ENCODE results near the gene BHLHE23.

Gene BHLHE23

GRCh38 chr20:63049561-63050221, 42.9 kb upstream of the BHLHE23 start:
- Histone ChIP-seq H3K36me3 (ENCODE audit: control insufficient read depth, insufficient read depth, low read length) (no peaks in the 10 kb centered on the region), H3K4me1 (ENCODE audit: control insufficient read depth, insufficient read depth, low read length, poor library complexity, severe bottlenecking) (peaks cover 4% of the 10 kb centered on the region), H3K27ac (ENCODE audit: low read depth, low read length, severe bottlenecking) (no peak overlapping the region), H3K9me3 (ENCODE audit: control insufficient read depth, low read length) (no peaks in the 10 kb centered on the region), H3K4me3 (ENCODE audit: extremely low read depth, insufficient read depth, low read length, poor library complexity, severe bottlenecking) (no peak overlapping the region)
- 91 to 94% methylated on average over 16 to 17 of the region's 19 CpGs for WGBS, 2 experiments (ENCODE audit: insufficient coverage in 2 of 2)

DNA sequence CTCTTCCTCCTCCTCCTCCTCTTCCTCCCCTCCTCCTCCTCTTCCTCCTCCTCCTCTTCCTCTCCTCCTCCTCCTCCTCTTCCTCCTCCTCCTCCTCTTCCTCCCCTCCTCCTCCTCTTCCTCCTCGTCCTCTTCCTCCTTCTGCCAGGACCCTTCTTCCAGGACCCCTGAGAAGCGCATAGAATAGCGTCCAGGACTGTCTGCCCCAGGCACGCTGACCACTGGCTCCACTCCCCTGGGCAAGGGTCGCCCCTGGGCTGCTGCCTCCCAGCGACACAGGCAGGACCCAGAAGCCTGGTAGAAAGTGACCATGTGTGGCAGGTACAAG, 42.4 kb upstream of the BHLHE23 start:
- Histone ChIP-seq H3K36me3 (ENCODE audit: control insufficient read depth, insufficient read depth, low read length) (no peaks in the 10 kb centered on the region), H3K4me1 (ENCODE audit: control insufficient read depth, insufficient read depth, low read length, poor library complexity, severe bottlenecking) (peaks cover 4% of the 10 kb centered on the region), H3K4me3 (ENCODE audit: extremely low read depth, insufficient read depth, low read length, poor library complexity, severe bottlenecking) (no peak overlapping the region), H3K9me3 (ENCODE audit: control insufficient read depth, low read length) (no peaks in the 10 kb centered on the region), H3K27ac (ENCODE audit: low read depth, low read length, severe bottlenecking) (no peak overlapping the region)
- 100% methylated on average over 3 of the region's 6 CpGs; no CpG with 5 or more reads in 1 of the 2 experiments for WGBS, 2 experiments (ENCODE audit: insufficient coverage in 2 of 2)

GRCh38 chr20:63048516-63049190, 41.9 kb upstream of the BHLHE23 start:
- Histone ChIP-seq H3K4me1 (ENCODE audit: control insufficient read depth, insufficient read depth, low read length, poor library complexity, severe bottlenecking) (peaks cover 4% of the 10 kb centered on the region), H3K36me3 (ENCODE audit: control insufficient read depth, insufficient read depth, low read length) (no peaks in the 10 kb centered on the region), H3K27ac (ENCODE audit: low read depth, low read length, severe bottlenecking) (no peak overlapping the region), H3K9me3 (ENCODE audit: control insufficient read depth, low read length) (no peaks in the 10 kb centered on the region), H3K4me3 (ENCODE audit: extremely low read depth, insufficient read depth, low read length, poor library complexity, severe bottlenecking) (no peak overlapping the region)
- WGBS, 2 experiments (ENCODE audit: insufficient coverage in 2 of 2) = 87 to 93% methylated on average over 10 of the region's 12 CpGs

- no peaks in the 10 kb centered on the region for H3K36me3 ChIP-seq (ENCODE audit: control insufficient read depth, insufficient read depth, low read length)
- no peak overlapping the region for H3K4me3 ChIP-seq (ENCODE audit: extremely low read depth, insufficient read depth, low read length, poor library complexity, severe bottlenecking)
- H3K4me1 ChIP-seq (ENCODE audit: control insufficient read depth, insufficient read depth, low read length, poor library complexity, severe bottlenecking) = peaks cover 4% of the 10 kb centered on the region
- WGBS, 2 experiments (ENCODE audit: insufficient coverage in 2 of 2) = 91 to 94% methylated on average over 8 to 10 of the region's 10 CpGs
- no peak overlapping the region for H3K27ac ChIP-seq (ENCODE audit: low read depth, low read length, severe bottlenecking)
- no peaks in the 10 kb centered on the region for H3K9me3 ChIP-seq (ENCODE audit: control insufficient read depth, low read length)
Measured at GRCh38 chr20:63047946-63048345, 41.2 kb upstream of the BHLHE23 start.

DNA sequence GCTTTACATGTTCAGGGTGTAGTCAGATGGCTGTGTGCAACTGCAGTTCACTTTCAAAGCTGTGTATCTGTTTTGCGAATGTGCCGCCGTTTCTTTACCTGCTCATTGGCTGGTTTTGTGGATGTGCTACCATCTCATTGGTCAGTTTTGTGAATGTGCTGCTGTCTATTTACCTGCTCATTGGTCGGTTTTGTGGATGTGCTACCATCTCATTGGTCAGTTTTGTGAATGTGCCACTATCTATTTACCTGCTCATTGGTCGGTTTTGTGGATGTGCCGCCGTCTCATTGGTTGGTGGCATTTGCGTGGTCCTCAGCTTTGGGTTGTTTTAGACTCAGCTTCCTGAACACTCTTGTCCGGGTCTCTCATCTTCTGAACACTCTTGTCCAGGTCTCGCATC, 40.5 kb upstream of the BHLHE23 start:
- Histone ChIP-seq H3K4me3 (ENCODE audit: extremely low read depth, insufficient read depth, low read length, poor library complexity, severe bottlenecking) (no peak overlapping the region), H3K9me3 (ENCODE audit: control insufficient read depth, low read length) (no peaks in the 10 kb centered on the region), H3K36me3 (ENCODE audit: control insufficient read depth, insufficient read depth, low read length) (no peaks in the 10 kb centered on the region), H3K4me1 (ENCODE audit: control insufficient read depth, insufficient read depth, low read length, poor library complexity, severe bottlenecking) (no peaks in the 10 kb centered on the region), H3K27ac (ENCODE audit: low read depth, low read length, severe bottlenecking) (no peak overlapping the region)
- WGBS, 2 experiments (ENCODE audit: insufficient coverage in 2 of 2) = 94 to 95% methylated on average over 10 of the region's 10 CpGs

DNA sequence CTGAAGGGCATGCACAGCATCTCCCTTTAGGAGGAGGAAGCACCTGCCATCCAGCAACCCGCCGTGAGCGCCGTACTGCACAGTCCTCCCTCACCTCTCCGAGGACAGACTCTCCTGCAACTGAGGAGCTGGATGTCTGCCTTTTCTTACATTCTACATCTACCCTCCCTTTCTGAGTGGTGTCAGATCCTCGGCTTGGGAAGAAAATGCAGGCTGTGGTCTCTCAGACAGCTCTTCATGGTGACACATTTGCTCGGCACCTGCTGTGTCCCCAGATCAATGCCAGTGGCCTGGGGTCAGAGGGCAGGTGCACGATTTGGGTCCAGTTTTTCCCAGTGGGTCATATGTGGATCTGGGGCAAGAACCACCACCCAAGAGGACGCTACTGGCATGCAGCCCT, 40.1 kb upstream of the BHLHE23 start:
- Histone ChIP-seq H3K4me1 (ENCODE audit: control insufficient read depth, insufficient read depth, low read length, poor library complexity, severe bottlenecking) (no peaks in the 10 kb centered on the region), H3K27ac (ENCODE audit: low read depth, low read length, severe bottlenecking) (no peak overlapping the region), H3K36me3 (ENCODE audit: control insufficient read depth, insufficient read depth, low read length) (no peaks in the 10 kb centered on the region), H3K9me3 (ENCODE audit: control insufficient read depth, low read length) (no peaks in the 10 kb centered on the region), H3K4me3 (ENCODE audit: extremely low read depth, insufficient read depth, low read length, poor library complexity, severe bottlenecking) (no peak overlapping the region)
- WGBS, 2 experiments (ENCODE audit: insufficient coverage in 2 of 2) = 90 to 92% methylated on average over 3 to 9 of the region's 9 CpGs

DNA sequence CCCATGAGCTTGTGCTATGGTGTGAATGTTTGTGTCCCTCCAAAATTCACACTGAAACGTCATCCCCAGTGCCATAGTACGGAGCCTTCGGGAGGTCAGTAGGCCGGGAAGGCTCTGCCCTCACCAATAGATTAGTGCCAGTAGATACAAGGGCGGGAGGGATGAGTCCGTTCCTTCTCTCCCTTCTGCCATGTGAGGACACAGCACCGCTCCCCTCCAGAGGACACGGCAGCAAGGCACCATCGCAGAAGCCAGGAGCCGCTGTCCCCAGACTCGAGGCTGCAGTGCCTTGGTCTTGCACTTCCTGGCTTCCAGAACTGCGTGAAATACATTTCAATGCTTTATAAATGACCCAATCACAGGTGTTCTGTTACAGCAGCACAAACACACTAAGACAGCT, 39.2 kb upstream of the BHLHE23 start:
- Histone ChIP-seq H3K36me3 (ENCODE audit: control insufficient read depth, insufficient read depth, low read length) (no peaks in the 10 kb centered on the region), H3K9me3 (ENCODE audit: control insufficient read depth, low read length) (no peaks in the 10 kb centered on the region), H3K27ac (ENCODE audit: low read depth, low read length, severe bottlenecking) (no peak overlapping the region), H3K4me3 (ENCODE audit: extremely low read depth, insufficient read depth, low read length, poor library complexity, severe bottlenecking) (no peak overlapping the region), H3K4me1 (ENCODE audit: control insufficient read depth, insufficient read depth, low read length, poor library complexity, severe bottlenecking) (no peaks in the 10 kb centered on the region)
- 82 to 91% methylated on average over 6 to 9 of the region's 12 CpGs for WGBS, 2 experiments (ENCODE audit: insufficient coverage in 2 of 2)

GRCh38 chr20:63045401-63045800, 38.6 kb upstream of the BHLHE23 start:
- no peaks in the 10 kb centered on the region for H3K4me1 ChIP-seq (ENCODE audit: control insufficient read depth, insufficient read depth, low read length, poor library complexity, severe bottlenecking)
- no peak overlapping the region for H3K27ac ChIP-seq (ENCODE audit: low read depth, low read length, severe bottlenecking)
- no peaks in the 10 kb centered on the region for H3K9me3 ChIP-seq (ENCODE audit: control insufficient read depth, low read length)
- H3K36me3 ChIP-seq (ENCODE audit: control insufficient read depth, insufficient read depth, low read length) = no peaks in the 10 kb centered on the region
- H3K4me3 ChIP-seq (ENCODE audit: extremely low read depth, insufficient read depth, low read length, poor library complexity, severe bottlenecking) = no peak overlapping the region
- 79 to 96% methylated on average over 8 to 14 of the region's 14 CpGs for WGBS, 2 experiments (ENCODE audit: insufficient coverage in 2 of 2)

DNA sequence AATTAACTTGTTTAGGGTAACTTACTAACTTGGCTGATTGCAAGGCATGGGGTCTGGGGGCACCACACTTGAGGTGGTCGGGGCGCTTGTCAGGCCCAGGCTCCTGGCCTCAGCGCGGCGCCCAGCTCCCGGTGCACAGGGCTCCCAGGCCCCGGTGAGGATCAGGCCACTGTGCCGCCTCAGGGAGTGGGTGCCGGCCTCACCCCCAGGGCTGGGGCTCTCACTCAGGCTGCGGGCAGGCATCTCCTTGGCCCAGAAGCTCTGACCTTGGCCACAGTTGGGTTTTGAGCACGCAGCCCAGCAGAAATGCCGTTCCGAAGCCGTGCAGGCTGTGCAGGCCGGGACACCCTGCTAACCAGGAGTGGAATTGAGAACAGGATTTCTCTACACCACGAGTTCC, 37.8 kb upstream of the BHLHE23 start:
- Histone ChIP-seq H3K9me3 (ENCODE audit: control insufficient read depth, low read length) (no peaks in the 10 kb centered on the region), H3K36me3 (ENCODE audit: control insufficient read depth, insufficient read depth, low read length) (no peaks in the 10 kb centered on the region), H3K27ac (ENCODE audit: low read depth, low read length, severe bottlenecking) (no peak overlapping the region), H3K4me1 (ENCODE audit: control insufficient read depth, insufficient read depth, low read length, poor library complexity, severe bottlenecking) (no peaks in the 10 kb centered on the region), H3K4me3 (ENCODE audit: extremely low read depth, insufficient read depth, low read length, poor library complexity, severe bottlenecking) (no peak overlapping the region)
- 90 to 91% methylated on average over 16 of the region's 16 CpGs for WGBS, 2 experiments (ENCODE audit: insufficient coverage in 2 of 2)

- WGBS, 2 experiments (ENCODE audit: insufficient coverage in 2 of 2) = 84 to 87% methylated on average over 6 to 20 of the region's 25 CpGs
Measured at GRCh38 chr20:63044204-63044600, 37.4 kb upstream of the BHLHE23 start.

More at GRCh38 chr20:63044204-63044600, 37.4 kb upstream of the BHLHE23 start:
- no peak overlapping the region for H3K27ac ChIP-seq (ENCODE audit: low read depth, low read length, severe bottlenecking)
- H3K36me3 ChIP-seq (ENCODE audit: control insufficient read depth, insufficient read depth, low read length) = no peaks in the 10 kb centered on the region
- H3K4me3 ChIP-seq (ENCODE audit: extremely low read depth, insufficient read depth, low read length, poor library complexity, severe bottlenecking) = no peak overlapping the region
- no peaks in the 10 kb centered on the region for H3K4me1 ChIP-seq (ENCODE audit: control insufficient read depth, insufficient read depth, low read length, poor library complexity, severe bottlenecking)
- no peaks in the 10 kb centered on the region for H3K9me3 ChIP-seq (ENCODE audit: control insufficient read depth, low read length)
